GM18907 (cell line): ENCODE results near the gene ECI2.
A peak's percentile ranks its signal among the peaks of the same experiment; 100 is the strongest.
"Not testable (repeated sequence)": the region's sequence is repeated elsewhere in the genome, so short reads cannot be mapped to it uniquely, and the experiment has no call there.

Experiments
- ATAC-seq: cut with Tn5 transposase; IDR thresholded peaks from one replicate; pipeline ENCODE4 v1.9.1; 2021; ENCODE audit warnings: mild to moderate bottlenecking, moderate library complexity; ENCODE audit not compliant: unreplicated experiment

ECI2 gene

GRCh38 chr6:4145083-4145482, 9.7 kb upstream of the ECI2 start:
- no peak for ATAC-seq

- ATAC-seq: no peak
These were observed 3.9 kb upstream of the ECI2 start for GRCh38 chr6:4139272-4139671.

GRCh38 chr6:4138186-4138585, 2.8 kb upstream of the ECI2 start:
- ATAC-seq: no peak

- no peak for ATAC-seq
These were observed 1.0 kb upstream of the ECI2 start for GRCh38 chr6:4136354-4136831.

GRCh38 chr6:4135665-4136353, 434 bp upstream of the ECI2 start:
- peak; percentile 73 for ATAC-seq

- no peak for ATAC-seq
These were observed 1.2 kb downstream of the ECI2 start for GRCh38 chr6:4133941-4134838.

- ATAC-seq: no peak
These were observed 4.9 kb downstream of the ECI2 start for GRCh38 chr6:4130357-4130987.

GRCh38 chr6:4129446-4129845, 5.9 kb downstream of the ECI2 start:
- no peak for ATAC-seq

GRCh38 chr6:4128748-4129147, 6.6 kb downstream of the ECI2 start:
- no peak for ATAC-seq

GRCh38 chr6:4128072-4128471, 7.3 kb downstream of the ECI2 start:
- no peak for ATAC-seq

GRCh38 chr6:4125933-4126864, 9.2 kb downstream of the ECI2 start:
- ATAC-seq: no peak

- ATAC-seq: no peak
These were observed 9.9 kb downstream of the ECI2 start for GRCh38 chr6:4125500-4125899.

GRCh38 chr6:4124351-4124750, 11.0 kb downstream of the ECI2 start:
- no peak for ATAC-seq

GRCh38 chr6:4115741-4116140, 19.6 kb downstream of the ECI2 start:
- ATAC-seq: no peak

GRCh38 chr6:4114123-4114522, 21.3 kb downstream of the ECI2 start:
- no peak for ATAC-seq

- no peak for ATAC-seq
These were observed 21.7 kb downstream of the ECI2 start for GRCh38 chr6:4113649-4114048.

GRCh38 chr6:4112366-4112765, 23.0 kb downstream of the ECI2 start:
- no peak for ATAC-seq

GRCh38 chr6:4109363-4109815, 26.0 kb downstream of the ECI2 start:
- ATAC-seq: not testable (repeated sequence)

GRCh38 chr6:4108561-4109093, 26.7 kb downstream of the ECI2 start:
- no peak for ATAC-seq

- ATAC-seq: no peak
These were observed 27.5 kb downstream of the ECI2 start for GRCh38 chr6:4107873-4108272.
